H9 (cell line): ENCODE results near the gene EEF2K. TPM values are rescaled to one million over a fixed set of nuclear protein-coding genes. Genes with fewer than 3 reads are reported as not detected.

Experiments
- DNase-seq: peaks from one replicate; pipeline ENCODE4 v3.0.0-alpha.2; 2017
- H2AFZ ChIP-seq: one replicate; pipeline ENCODE4 v1.6.1; 2013; ENCODE audit warnings: mild to moderate bottlenecking, low read length, control low read depth, moderate library complexity
- H2AK5ac ChIP-seq: 2 replicates; pipeline ENCODE4 v1.6.1; 2013; ENCODE audit warnings: low read length, control low read depth, mixed read lengths; ENCODE audit not compliant: insufficient read length
- H2BK120ac ChIP-seq: one replicate; pipeline ENCODE4 v1.6.1; 2013; ENCODE audit warnings: low read depth, mild to moderate bottlenecking, low read length, control low read depth, inconsistent platforms; ENCODE audit not compliant: poor library complexity, severe bottlenecking
- H2BK12ac ChIP-seq: 2 replicates; pipeline ENCODE4 v1.6.1; 2013; ENCODE audit warnings: low read length, control low read depth, mixed read lengths, low read depth; ENCODE audit not compliant: insufficient read length
- H2BK15ac ChIP-seq: 2 replicates; pipeline ENCODE4 v1.6.1; 2013; ENCODE audit warnings: low read depth, low read length, control low read depth
- H2BK20ac ChIP-seq: one replicate; pipeline ENCODE4 v1.6.1; 2013; ENCODE audit warnings: low read depth, mild to moderate bottlenecking, low read length, control low read depth, inconsistent platforms; ENCODE audit not compliant: poor library complexity, severe bottlenecking
- H2BK5ac ChIP-seq: 2 replicates; pipeline ENCODE4 v1.6.1; 2013; ENCODE audit warnings: low read length, control low read depth, mixed read lengths; ENCODE audit not compliant: insufficient read length
- H3K14ac ChIP-seq: 2 replicates; pipeline ENCODE4 v1.6.1; 2013; ENCODE audit warnings: low read length, control low read depth; ENCODE audit not compliant: insufficient read depth
- H3K18ac ChIP-seq: 2 replicates; pipeline ENCODE4 v1.6.1; 2013; ENCODE audit warnings: low read depth, mild to moderate bottlenecking, mixed read lengths, low read length, control low read depth; ENCODE audit not compliant: insufficient read length
- H3K23ac ChIP-seq: 2 replicates; pipeline ENCODE4 v1.6.1; 2013; ENCODE audit warnings: low read length, control low read depth, mixed read lengths, low read depth; ENCODE audit not compliant: insufficient read length
- H3K23me2 ChIP-seq: 2 replicates; pipeline ENCODE4 v1.6.1; 2013; ENCODE audit warnings: low read depth, mild to moderate bottlenecking, mixed read lengths, low read length, control low read depth; ENCODE audit not compliant: insufficient read length, poor library complexity, severe bottlenecking
- H3K27ac ChIP-seq: 2 replicates; pipeline ENCODE4 v1.5.1; 2013; ENCODE audit warnings: low read length, control low read depth, mixed read lengths, low read depth; ENCODE audit not compliant: insufficient read length
- H3K27me3 ChIP-seq: 2 replicates; pipeline ENCODE4 v1.6.1; 2013; ENCODE audit warnings: low read length, control low read depth, inconsistent platforms; ENCODE audit not compliant: insufficient read depth
- H3K4ac ChIP-seq: 2 replicates; pipeline ENCODE4 v1.6.1; 2013; ENCODE audit warnings: low read depth, mild to moderate bottlenecking, control low read depth, inconsistent platforms, low read length, moderate library complexity
- H3K4me1 ChIP-seq: 2 replicates; pipeline ENCODE4 v1.6.1; 2013; ENCODE audit warnings: low read length, control low read depth, inconsistent platforms; ENCODE audit not compliant: insufficient read depth
- H3K4me2 ChIP-seq: 2 replicates; pipeline ENCODE4 v1.6.1; 2013; ENCODE audit warnings: low read length, control low read depth, mixed read lengths; ENCODE audit not compliant: insufficient read length, insufficient read depth
- H3K56ac ChIP-seq: 2 replicates; pipeline ENCODE4 v1.6.1; 2013; ENCODE audit warnings: low read depth, mild to moderate bottlenecking, mixed read lengths, low read length, control low read depth; ENCODE audit not compliant: insufficient read length
- H3K79me1 ChIP-seq: 2 replicates; pipeline ENCODE4 v1.6.1; 2013; ENCODE audit warnings: low read depth, mild to moderate bottlenecking, moderate library complexity, low read length, control low read depth, inconsistent platforms; ENCODE audit not compliant: insufficient read depth, poor library complexity, severe bottlenecking
- H3K79me2 ChIP-seq: 2 replicates; pipeline ENCODE4 v1.6.1; 2013; ENCODE audit warnings: low read length, control low read depth, inconsistent platforms; ENCODE audit not compliant: insufficient read depth
- H3K9ac ChIP-seq: 2 replicates; pipeline ENCODE4 v1.6.1; 2013; ENCODE audit warnings: low read length, control low read depth, mixed read lengths; ENCODE audit not compliant: insufficient read length; ENCODE audit errors: extremely low read depth
- H3K9me3 ChIP-seq: one replicate; pipeline ENCODE4 v1.6.1; 2013; ENCODE audit warnings: low read depth, low read length, inconsistent platforms; ENCODE audit not compliant: control insufficient read depth
- H3T11ph ChIP-seq: one replicate; pipeline ENCODE4 v1.6.1; 2013; ENCODE audit warnings: mild to moderate bottlenecking, low read length, control low read depth, inconsistent platforms
- H4K20me1 ChIP-seq: one replicate; pipeline ENCODE4 v1.6.1; 2013; ENCODE audit not compliant: control insufficient read depth, insufficient read length, insufficient read depth
- H4K5ac ChIP-seq: 2 replicates; pipeline ENCODE4 v1.6.1; 2013; ENCODE audit warnings: low read depth, mild to moderate bottlenecking, mixed read lengths, low read length, control low read depth; ENCODE audit not compliant: insufficient read length
- H4K8ac ChIP-seq: replicated peaks from 2 replicates; pipeline ENCODE4 v1.6.1; 2013; ENCODE audit warnings: low read length, control low read depth, mixed read lengths, low read depth; ENCODE audit not compliant: insufficient read length
- H4K91ac ChIP-seq: 2 replicates; pipeline ENCODE4 v1.6.1; 2013; ENCODE audit warnings: low read depth, mild to moderate bottlenecking, moderate library complexity, mixed read lengths, low read length, control low read depth; ENCODE audit not compliant: insufficient read length
- H3K27ac Mint-ChIP-seq, 3 experiments: 2 replicates in 2 of 3; 3 replicates in 1 of 3; pipeline ENCODE4 v1.8.0; 2020 to 2021; ENCODE audit warnings: mixed read lengths in 3 of 3, mild to moderate bottlenecking in 1 of 3, moderate library complexity in 1 of 3
- H3K27me3 Mint-ChIP-seq: 2 replicates; pipeline ENCODE4 v1.8.0; 2021; ENCODE audit warnings: low read depth, mild to moderate bottlenecking, moderate library complexity, mixed read lengths
- H3K36me3 Mint-ChIP-seq, 3 experiments: 2 replicates in 2 of 3; 3 replicates in 1 of 3; pipeline ENCODE4 v1.8.0; 2020 to 2021; ENCODE audit warnings: low read depth in 3 of 3, mixed read lengths in 3 of 3; ENCODE audit not compliant: insufficient read depth in 1 of 3
- H3K4me1 Mint-ChIP-seq, 2 experiments: 2 replicates each; pipeline ENCODE4 v1.8.0; 2020; ENCODE audit warnings: mixed read lengths in 2 of 2
- H3K4me3 Mint-ChIP-seq, 2 experiments: 2 replicates in 1 of 2; 3 replicates in 1 of 2; pipeline ENCODE4 v1.8.0; 2020 to 2021; ENCODE audit warnings: mild to moderate bottlenecking in 2 of 2, mixed read lengths in 2 of 2, moderate library complexity in 1 of 2
- H3K9me3 Mint-ChIP-seq, 2 experiments: 2 replicates in 1 of 2; 3 replicates in 1 of 2; pipeline ENCODE4 v1.8.0; 2020; ENCODE audit warnings: mild to moderate bottlenecking in 2 of 2, mixed read lengths in 2 of 2, moderate library complexity in 1 of 2
- WGBS: extraction: QIAGEN DNeasy Blood & Tissue Kit; methylation state at CpG from one replicate; pipeline ENCODE4 v1.1.7; 2013; ENCODE audit warnings: missing lambda C conversion rate, low lambda C conversion rate, mixed read lengths; ENCODE audit not compliant: insufficient read length; ENCODE audit errors: extremely low coverage; 5-methylcytosine and 5-hydroxymethylcytosine counted together
- total RNA-seq: library from RNA; stranded (reverse); gene quantifications from 2 replicates; pipeline ENCODE4 v1.2.1, GENCODE V29; 2021
- TF ChIP-seq, protein P1 (sequence below): fragments of 200-600 bp; sonication (generic); conservative IDR thresholded peaks from 3 replicates; pipeline ENCODE4 v1.8.0; 2021; ENCODE audit warnings: antibody characterized with exemption, mild to moderate bottlenecking

The EEF2K gene
- total RNA-seq, 1 experiment from 2014 or later = 20.7 TPM

DNA sequence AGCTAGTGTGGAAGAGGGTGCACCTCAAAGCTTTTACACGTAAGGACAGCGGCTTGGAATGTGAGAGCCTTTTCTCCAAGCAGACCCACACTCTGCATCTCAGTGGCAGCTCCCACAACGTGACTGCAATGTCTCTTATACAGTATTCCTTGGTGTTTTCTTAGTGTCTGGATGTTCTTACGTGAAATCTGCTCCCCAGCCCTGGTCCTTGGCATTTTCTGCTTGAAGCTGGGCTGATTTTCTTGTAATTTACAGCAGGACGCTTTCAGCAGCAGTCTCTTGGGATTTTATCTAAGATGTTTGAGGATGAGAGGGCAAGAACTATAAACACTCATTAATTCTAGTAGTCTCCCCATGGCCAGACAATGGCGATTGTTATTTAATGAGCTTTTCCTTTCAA lies 79.0 kb downstream of the EEF2K start:
- H3K4ac ChIP-seq = no peak overlapping the region
- H3K56ac ChIP-seq = no peak overlapping the region
- H4K20me1 ChIP-seq = peaks cover 2% of the 10 kb centered on the region
- H2BK15ac ChIP-seq = no peak overlapping the region
- peak overlapping the region; percentile 64 to 95 (median 93); a peak in 4 of 7 replicates for H3K27ac Mint-ChIP-seq
- H3K4me1 ChIP-seq = no peaks in the 10 kb centered on the region
- no peak overlapping the region for H3K14ac ChIP-seq
- H3K36me3 Mint-ChIP-seq = peaks cover 31 to 41% (median 32%) of the 10 kb centered on the region in 3 experiments
- H3K4me2 ChIP-seq = no peak overlapping the region
- H3K27ac ChIP-seq = no peak overlapping the region
- TF ChIP-seq, protein P1, sequence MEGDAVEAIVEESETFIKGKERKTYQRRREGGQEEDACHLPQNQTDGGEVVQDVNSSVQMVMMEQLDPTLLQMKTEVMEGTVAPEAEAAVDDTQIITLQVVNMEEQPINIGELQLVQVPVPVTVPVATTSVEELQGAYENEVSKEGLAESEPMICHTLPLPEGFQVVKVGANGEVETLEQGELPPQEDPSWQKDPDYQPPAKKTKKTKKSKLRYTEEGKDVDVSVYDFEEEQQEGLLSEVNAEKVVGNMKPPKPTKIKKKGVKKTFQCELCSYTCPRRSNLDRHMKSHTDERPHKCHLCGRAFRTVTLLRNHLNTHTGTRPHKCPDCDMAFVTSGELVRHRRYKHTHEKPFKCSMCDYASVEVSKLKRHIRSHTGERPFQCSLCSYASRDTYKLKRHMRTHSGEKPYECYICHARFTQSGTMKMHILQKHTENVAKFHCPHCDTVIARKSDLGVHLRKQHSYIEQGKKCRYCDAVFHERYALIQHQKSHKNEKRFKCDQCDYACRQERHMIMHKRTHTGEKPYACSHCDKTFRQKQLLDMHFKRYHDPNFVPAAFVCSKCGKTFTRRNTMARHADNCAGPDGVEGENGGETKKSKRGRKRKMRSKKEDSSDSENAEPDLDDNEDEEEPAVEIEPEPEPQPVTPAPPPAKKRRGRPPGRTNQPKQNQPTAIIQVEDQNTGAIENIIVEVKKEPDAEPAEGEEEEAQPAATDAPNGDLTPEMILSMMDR = no peak
- no peaks in the 10 kb centered on the region; the same call in 1 of the 2 replicates for H3K79me2 ChIP-seq
- peaks cover 13 to 18% of the 10 kb centered on the region in 2 experiments for H3K4me1 Mint-ChIP-seq
- H3K23me2 ChIP-seq = no peaks in the 10 kb centered on the region
- H3K27me3 ChIP-seq = no peaks in the 10 kb centered on the region
- H3K79me1 ChIP-seq = no peaks in the 10 kb centered on the region
- H2BK120ac ChIP-seq = no peak overlapping the region
- H2AFZ ChIP-seq = no peak overlapping the region
- no peak overlapping the region for H3K18ac ChIP-seq
- no peak overlapping the region for H4K5ac ChIP-seq
- no peak for DNase-seq
- H2AK5ac ChIP-seq = no peak overlapping the region
- no peak overlapping the region for H3K9ac ChIP-seq
- H2BK20ac ChIP-seq = no peak overlapping the region
- H4K8ac ChIP-seq = no peak overlapping the region
- no peak overlapping the region for H3K4me3 Mint-ChIP-seq
- H3K9me3 ChIP-seq = no peaks in the 10 kb centered on the region
- WGBS = no CpG with 5 or more reads among the region's 6 CpGs
- H2BK5ac ChIP-seq = no peak overlapping the region
- no peak overlapping the region for H3K23ac ChIP-seq
- no peak overlapping the region for H4K91ac ChIP-seq
- H2BK12ac ChIP-seq = no peak overlapping the region
- H3K9me3 Mint-ChIP-seq = peaks cover 3 to 6% of the 10 kb centered on the region in 2 experiments; a peak in 2 of 5 replicates
- no peak overlapping the region for H3T11ph ChIP-seq
- no peaks in the 10 kb centered on the region for H3K27me3 Mint-ChIP-seq
